ENCODE data around the gene ACSF2.

ACSF2 gene

DNA sequence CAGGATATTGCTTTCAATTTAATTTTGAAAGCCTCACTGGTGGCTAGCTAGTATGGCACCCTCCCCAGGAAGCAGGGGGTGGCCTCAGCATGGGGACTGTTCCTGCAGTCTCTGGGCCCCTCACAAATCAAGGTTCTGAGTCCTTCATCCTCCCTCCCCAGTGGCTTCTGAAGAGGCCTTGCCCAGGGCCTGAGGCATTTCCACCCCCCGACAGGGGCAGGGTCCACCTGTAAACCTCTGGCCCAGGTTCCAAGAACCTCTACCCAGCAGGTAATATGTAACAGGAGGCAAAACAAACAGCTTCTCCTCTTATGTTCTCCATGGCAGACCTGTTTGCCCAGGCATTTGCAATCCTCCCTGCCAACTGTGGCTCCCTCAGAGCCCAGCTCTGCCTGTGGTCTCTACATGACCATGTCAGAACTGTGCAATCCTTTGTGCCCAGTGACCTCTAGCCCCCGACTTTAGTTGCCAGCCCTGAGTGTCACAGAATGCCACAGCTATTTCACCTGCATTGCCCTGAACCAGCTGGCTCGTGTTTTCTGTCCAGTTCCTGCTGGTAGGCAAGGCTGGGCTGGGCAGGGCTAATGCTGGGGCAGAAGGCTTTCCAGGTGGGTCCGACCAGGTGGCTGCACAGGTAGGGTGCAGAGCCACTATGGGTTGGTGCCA, 14.3 kb downstream of the ACSF2 start:
- no peak for TF ChIP-seq POLR2A (IDR thresholded peaks at IDR 0.05; ENCODE audit: low read length)
- no peak for TF ChIP-seq GATA1 (IDR thresholded peaks at IDR 0.05; ENCODE audit: low read depth, low read length)
- DNase-seq: no peak

GRCh38 chr17:50440838-50441829, 15.1 kb downstream of the ACSF2 start:
- TF ChIP-seq GATA1 (IDR thresholded peaks at IDR 0.05; ENCODE audit: low read depth, low read length): no peak
- TF ChIP-seq POLR2A (IDR thresholded peaks at IDR 0.05; ENCODE audit: low read length): no peak
- DNase-seq: no peak

DNA sequence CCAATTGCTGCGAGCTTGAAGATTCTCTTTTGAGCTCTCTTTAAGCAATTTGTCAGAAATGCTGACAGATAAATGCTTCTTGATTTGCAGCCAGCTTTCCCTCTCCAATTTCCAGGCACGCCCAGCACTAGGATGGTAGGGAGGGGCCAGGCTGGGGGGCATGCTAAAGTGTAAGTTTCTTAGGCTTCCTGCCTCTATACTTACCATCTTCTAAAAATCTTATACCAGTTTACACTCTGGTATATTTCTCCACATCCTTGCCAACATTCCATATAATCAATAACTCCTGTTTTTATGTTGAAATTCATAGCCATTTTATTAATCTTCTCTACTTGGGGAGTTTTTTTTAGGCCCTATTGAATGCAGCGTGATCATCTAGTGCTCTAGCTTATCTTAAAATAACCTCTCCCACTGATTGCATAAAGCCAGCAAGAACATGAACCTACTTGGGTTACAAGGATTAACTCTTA, 17.5 kb downstream of the ACSF2 start:
- DNase-seq: peak in 1 of 2 experiments; percentile 18
- TF ChIP-seq GATA1 (IDR thresholded peaks at IDR 0.05; ENCODE audit: low read depth, low read length) (no peak), POLR2A (IDR thresholded peaks at IDR 0.05; ENCODE audit: low read length) (no peak)

- no peak for TF ChIP-seq POLR2A (IDR thresholded peaks at IDR 0.05; ENCODE audit: low read length)
- no peak for TF ChIP-seq GATA1 (IDR thresholded peaks at IDR 0.05; ENCODE audit: low read depth, low read length)
- DNase-seq: no peak
Observed at GRCh38 chr17:50444841-50445715, 19.1 kb downstream of the ACSF2 start.

GRCh38 chr17:50445730-50446325, 19.8 kb downstream of the ACSF2 start:
- TF ChIP-seq POLR2A (IDR thresholded peaks at IDR 0.05; ENCODE audit: low read length): no peak
- no peak for TF ChIP-seq GATA1 (IDR thresholded peaks at IDR 0.05; ENCODE audit: low read depth, low read length)
- DNase-seq: no peak

DNA sequence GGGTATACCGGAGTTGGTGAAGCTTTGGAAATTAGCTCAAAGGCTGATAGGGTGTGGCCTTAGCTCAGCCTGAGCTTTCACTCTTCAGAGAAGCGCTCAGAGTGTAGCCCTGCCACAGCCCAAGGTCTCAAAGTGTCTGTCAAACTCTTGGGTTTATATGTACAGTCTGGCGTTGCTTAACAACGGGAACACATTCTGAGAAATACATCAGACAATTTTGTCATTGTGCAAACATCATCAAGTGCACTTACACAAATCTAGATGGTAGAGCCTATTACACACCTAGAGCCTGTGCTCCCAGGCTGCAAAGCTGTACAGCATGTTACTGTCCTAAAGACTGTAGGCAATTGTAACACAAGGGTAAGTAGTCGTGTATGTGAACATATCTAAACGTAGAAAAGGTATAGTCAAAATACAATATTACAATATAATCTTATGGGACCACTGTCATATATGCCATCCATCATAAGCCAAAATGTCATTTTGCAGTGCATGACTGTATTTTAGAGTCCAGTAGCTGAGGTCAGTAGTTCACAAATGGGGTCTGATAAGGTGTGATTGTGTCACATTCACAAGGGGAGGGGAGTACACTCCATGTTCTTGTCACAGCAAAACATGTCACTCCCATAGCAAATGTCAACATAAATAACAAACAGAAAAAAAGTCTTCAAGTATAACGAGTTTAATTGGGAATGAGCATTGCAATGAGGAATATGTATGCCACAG, 22.0 kb downstream of the ACSF2 start:
- no peak for DNase-seq
- TF ChIP-seq GATA1 (IDR thresholded peaks at IDR 0.05; ENCODE audit: low read depth, low read length): no peak
- no peak for TF ChIP-seq POLR2A (IDR thresholded peaks at IDR 0.05; ENCODE audit: low read length)

DNA sequence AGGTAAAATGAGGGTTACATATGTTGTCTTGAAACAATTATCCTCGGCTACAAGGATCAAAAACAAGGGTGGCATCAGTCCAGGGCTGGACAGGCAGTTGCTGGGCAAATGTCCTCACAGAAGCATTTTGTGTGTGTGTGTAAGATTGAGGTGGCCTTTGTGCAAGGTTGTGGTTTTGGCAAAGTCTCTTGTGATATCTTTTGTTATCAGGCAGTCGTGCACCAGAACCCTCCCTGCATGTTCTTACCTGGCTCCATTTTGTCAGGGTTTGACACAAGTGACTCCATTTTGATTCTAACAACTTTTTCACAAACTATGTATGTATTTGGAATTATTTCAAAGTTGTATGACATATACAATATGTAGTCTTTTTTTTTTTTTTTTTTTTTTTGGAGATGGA, 22.6 kb downstream of the ACSF2 start:
- DNase-seq: peak in 1 of 2 experiments; percentile 32
- TF ChIP-seq POLR2A (IDR thresholded peaks at IDR 0.05; ENCODE audit: low read length): no peak
- TF ChIP-seq GATA1 (IDR thresholded peaks at IDR 0.05; ENCODE audit: low read depth, low read length): no peak

DNA sequence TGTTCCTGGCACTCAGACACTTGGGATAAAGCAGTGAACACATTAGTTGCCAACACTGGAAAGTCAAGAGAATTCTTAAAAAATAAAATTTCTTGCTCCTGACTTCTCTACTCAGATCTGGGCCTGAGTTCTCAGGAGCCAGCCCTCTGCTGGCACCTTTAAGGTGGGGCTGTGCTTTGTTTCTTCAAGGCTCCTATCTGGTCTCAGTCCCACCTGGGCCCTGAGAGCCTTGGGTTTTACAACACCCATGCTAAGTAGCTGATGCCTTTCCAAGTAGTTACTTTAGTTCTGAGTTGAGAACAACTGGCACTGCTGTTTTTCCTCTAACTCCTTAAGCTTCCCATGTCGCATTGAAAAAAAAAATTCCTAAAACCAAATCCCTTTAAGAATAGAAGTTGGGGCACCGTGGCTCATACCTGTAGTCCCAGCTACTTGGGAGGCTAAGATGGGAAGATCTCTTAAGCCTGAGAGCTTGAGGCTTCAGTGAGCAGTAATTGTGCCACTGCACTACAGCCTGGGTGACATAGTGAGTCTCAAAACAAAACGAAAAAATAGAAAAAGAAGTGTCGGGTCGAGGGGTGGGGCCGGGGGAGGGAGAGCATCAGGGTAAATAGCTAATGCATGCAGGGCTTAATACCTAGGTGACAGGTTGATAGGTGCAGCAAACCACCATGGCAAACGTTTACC, 26.1 kb downstream of the ACSF2 start:
- DNase-seq: no peak
- TF ChIP-seq POLR2A (IDR thresholded peaks at IDR 0.05; ENCODE audit: low read length): no peak
- TF ChIP-seq GATA1 (IDR thresholded peaks at IDR 0.05; ENCODE audit: low read depth, low read length): no peak

- DNase-seq: no peak
- TF ChIP-seq POLR2A (IDR thresholded peaks at IDR 0.05; ENCODE audit: low read length) (no peak), GATA1 (IDR thresholded peaks at IDR 0.05; ENCODE audit: low read depth, low read length) (no peak)
Observed at GRCh38 chr17:50452630-50453300, 26.7 kb downstream of the ACSF2 start.

GRCh38 chr17:50453901-50454300, 27.9 kb downstream of the ACSF2 start:
- no peak for DNase-seq
- no peak for TF ChIP-seq GATA1 (IDR thresholded peaks at IDR 0.05; ENCODE audit: low read depth, low read length)
- TF ChIP-seq POLR2A (IDR thresholded peaks at IDR 0.05; ENCODE audit: low read length): no peak

DNA sequence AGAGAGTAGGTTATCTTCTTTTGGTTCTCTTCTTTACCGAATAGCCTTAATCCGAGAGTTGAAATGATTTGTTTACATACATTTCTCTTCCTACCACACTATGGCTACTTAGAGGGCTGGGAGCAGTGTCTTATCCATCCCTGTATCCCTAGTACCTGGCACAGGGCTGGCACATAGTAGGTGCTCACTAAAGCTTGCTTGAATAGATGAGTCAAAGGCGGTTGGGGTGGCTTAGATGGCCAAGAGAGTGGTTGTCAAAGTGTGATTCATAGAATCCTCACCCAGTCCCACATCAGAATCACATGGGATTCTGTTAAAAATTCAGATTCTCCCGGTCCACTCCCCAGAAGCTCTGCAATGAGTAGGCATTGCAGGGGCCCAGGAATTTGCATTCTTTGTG, 31.6 kb downstream of the ACSF2 start:
- no peak for DNase-seq
- no peak for TF ChIP-seq POLR2A (IDR thresholded peaks at IDR 0.05; ENCODE audit: low read length)
- no peak for TF ChIP-seq GATA1 (IDR thresholded peaks at IDR 0.05; ENCODE audit: low read depth, low read length)

DNA sequence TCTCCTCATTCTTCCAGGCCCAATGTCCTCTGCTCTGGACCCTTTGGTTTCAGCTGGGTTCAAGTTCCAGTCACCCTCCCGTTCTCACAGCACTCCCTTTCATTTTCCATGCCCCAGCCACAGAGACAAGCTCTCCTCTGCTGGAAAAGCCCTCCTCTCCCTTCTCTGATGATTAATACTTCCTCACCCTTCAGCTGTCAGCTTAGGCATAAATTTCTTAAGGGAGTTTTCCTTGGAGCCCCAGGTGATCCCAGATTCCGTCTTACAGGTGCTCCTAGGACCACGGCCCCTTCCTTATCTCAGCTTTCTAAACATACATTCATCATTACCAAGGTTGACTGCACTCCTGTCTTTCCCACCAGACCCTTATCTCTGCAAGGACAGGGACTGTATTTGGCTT, 32.3 kb downstream of the ACSF2 start:
- no peak for DNase-seq
- TF ChIP-seq POLR2A (IDR thresholded peaks at IDR 0.05; ENCODE audit: low read length): no peak
- no peak for TF ChIP-seq GATA1 (IDR thresholded peaks at IDR 0.05; ENCODE audit: low read depth, low read length)

All from erythroblast (primary cell).